Measurements from ENCODE around the gene MCU.

GRCh38 chr10:72736176-72736827, 44.4 kb downstream of the MCU start:
- TF ChIP-seq, protein P1, sequence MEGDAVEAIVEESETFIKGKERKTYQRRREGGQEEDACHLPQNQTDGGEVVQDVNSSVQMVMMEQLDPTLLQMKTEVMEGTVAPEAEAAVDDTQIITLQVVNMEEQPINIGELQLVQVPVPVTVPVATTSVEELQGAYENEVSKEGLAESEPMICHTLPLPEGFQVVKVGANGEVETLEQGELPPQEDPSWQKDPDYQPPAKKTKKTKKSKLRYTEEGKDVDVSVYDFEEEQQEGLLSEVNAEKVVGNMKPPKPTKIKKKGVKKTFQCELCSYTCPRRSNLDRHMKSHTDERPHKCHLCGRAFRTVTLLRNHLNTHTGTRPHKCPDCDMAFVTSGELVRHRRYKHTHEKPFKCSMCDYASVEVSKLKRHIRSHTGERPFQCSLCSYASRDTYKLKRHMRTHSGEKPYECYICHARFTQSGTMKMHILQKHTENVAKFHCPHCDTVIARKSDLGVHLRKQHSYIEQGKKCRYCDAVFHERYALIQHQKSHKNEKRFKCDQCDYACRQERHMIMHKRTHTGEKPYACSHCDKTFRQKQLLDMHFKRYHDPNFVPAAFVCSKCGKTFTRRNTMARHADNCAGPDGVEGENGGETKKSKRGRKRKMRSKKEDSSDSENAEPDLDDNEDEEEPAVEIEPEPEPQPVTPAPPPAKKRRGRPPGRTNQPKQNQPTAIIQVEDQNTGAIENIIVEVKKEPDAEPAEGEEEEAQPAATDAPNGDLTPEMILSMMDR (IDR thresholded peaks at IDR 0.05): no peak
- TF ChIP-seq POLR2A (IDR thresholded peaks at IDR 0.05): no peak
